Measurements from ENCODE around the gene EXOC4. TPM values are rescaled to one million over a fixed set of nuclear protein-coding genes. Genes with fewer than 3 reads are reported as not detected.

EXOC4 gene
- total and polyA plus RNA-seq, 7 donors: 7.6 to 63.0 (median 29.1) TPM

- WGBS, 3 donors: 98 to 99% methylated on average over 4 of the region's 4 CpGs; no CpG with 5 or more reads in 1 of the 3 donors
- intact Hi-C loops (cut with DNase I): no loop called here
Observed at GRCh38 chr7:134104166-134104565, 851.3 kb downstream of the EXOC4 start.

GRCh38 chr7:134105841-134106240 lies 853.0 kb downstream of the EXOC4 start:
- Histone ChIP-seq H3K27ac (no peak overlapping the region), H3K9me3 (no peaks in the 10 kb centered on the region), H3K4me1 (no peaks in the 10 kb centered on the region), H3K27me3 (ENCODE audit: insufficient read depth in 3 of 3, low read length in 2 of 3) (no peaks in the 10 kb centered on the region), H3K36me3 (ENCODE audit: insufficient read depth in 1 of 2, low read depth in 1 of 2) (no peaks in the 10 kb centered on the region), H3K4me3 (no peak overlapping the region)
- ATAC-seq (no peak), DNase-seq (no peak)
- intact Hi-C loops (cut with DNase I): no loop called here
- 77 to 78% methylated on average over 5 of the region's 5 CpGs; no CpG with 5 or more reads in 1 of the 3 donors for WGBS, 3 donors
- TF ChIP-seq, protein P1, sequence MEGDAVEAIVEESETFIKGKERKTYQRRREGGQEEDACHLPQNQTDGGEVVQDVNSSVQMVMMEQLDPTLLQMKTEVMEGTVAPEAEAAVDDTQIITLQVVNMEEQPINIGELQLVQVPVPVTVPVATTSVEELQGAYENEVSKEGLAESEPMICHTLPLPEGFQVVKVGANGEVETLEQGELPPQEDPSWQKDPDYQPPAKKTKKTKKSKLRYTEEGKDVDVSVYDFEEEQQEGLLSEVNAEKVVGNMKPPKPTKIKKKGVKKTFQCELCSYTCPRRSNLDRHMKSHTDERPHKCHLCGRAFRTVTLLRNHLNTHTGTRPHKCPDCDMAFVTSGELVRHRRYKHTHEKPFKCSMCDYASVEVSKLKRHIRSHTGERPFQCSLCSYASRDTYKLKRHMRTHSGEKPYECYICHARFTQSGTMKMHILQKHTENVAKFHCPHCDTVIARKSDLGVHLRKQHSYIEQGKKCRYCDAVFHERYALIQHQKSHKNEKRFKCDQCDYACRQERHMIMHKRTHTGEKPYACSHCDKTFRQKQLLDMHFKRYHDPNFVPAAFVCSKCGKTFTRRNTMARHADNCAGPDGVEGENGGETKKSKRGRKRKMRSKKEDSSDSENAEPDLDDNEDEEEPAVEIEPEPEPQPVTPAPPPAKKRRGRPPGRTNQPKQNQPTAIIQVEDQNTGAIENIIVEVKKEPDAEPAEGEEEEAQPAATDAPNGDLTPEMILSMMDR (IDR thresholded peaks at IDR 0.05): no peak

More at GRCh38 chr7:134104166-134104565, 851.3 kb downstream of the EXOC4 start:
- Histone ChIP-seq H3K4me3 (no peak overlapping the region), H3K36me3 (ENCODE audit: insufficient read depth in 1 of 2, low read depth in 1 of 2) (no peaks in the 10 kb centered on the region), H3K27me3 (ENCODE audit: insufficient read depth in 3 of 3, low read length in 2 of 3) (no peaks in the 10 kb centered on the region), H3K9me3 (no peaks in the 10 kb centered on the region), H3K27ac (no peak overlapping the region), H3K4me1 (no peaks in the 10 kb centered on the region)
- no peak for DNase-seq
- no peak for ATAC-seq
- TF ChIP-seq, protein P1 (IDR thresholded peaks at IDR 0.05): no peak

DNA sequence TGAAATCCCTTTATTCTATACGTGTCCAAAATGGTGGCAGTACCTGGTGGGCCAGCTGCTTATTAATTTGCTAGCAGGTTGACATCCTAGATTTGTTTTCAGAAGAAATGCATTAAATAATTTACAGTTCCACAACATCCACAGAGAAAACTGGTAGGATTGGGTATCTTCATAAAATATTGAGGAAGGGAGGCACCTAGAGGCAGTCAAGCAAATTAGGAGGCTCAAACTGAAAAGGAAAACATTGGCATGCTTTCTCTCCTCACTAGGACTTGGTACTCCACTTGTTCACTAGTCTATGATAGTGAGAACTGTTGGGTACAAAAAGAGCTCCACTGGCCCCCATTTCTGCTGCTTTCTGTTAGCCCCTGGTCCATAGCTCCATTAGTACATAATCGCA lies 855.9 kb downstream of the EXOC4 start:
- ATAC-seq (no peak), DNase-seq (no peak)
- H3K36me3 ChIP-seq (ENCODE audit: insufficient read depth in 1 of 2, low read depth in 1 of 2): no peaks in the 10 kb centered on the region
- 50 to 88% methylated on average over 2 of the region's 2 CpGs; no CpG with 5 or more reads in 1 of the 3 donors for WGBS, 3 donors
- intact Hi-C loops (cut with DNase I): no loop called here
- TF ChIP-seq, protein P1 (IDR thresholded peaks at IDR 0.05): no peak
- H3K4me1 ChIP-seq: no peaks in the 10 kb centered on the region
- no peaks in the 10 kb centered on the region for H3K27me3 ChIP-seq (ENCODE audit: insufficient read depth in 3 of 3, low read length in 2 of 3)
- H3K9me3 ChIP-seq: no peaks in the 10 kb centered on the region
- H3K27ac ChIP-seq: no peak overlapping the region
- no peak overlapping the region for H3K4me3 ChIP-seq

DNA sequence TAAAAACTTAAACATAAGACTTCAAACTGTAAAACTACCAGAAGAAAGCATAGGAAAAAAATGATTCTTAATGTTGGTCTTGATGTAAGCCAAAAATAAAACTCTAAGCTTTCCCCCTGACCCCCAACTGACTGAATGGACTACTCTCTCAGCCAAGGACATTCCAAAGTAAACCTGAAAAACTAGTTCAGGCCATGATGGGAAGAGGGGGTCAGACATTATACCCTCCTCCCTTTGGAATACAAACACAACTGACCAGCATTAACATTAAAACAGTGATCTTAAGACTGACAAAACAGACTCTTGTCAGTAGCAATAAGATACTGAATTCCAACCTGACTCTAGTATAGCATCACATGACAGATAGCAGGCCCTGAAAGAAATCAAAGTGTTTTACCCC lies 860.8 kb downstream of the EXOC4 start:
- DNase-seq (no peak), ATAC-seq (no peak)
- no peaks in the 10 kb centered on the region for H3K36me3 ChIP-seq (ENCODE audit: insufficient read depth in 1 of 2, low read depth in 1 of 2)
- H3K9me3 ChIP-seq: no peaks in the 10 kb centered on the region
- H3K27me3 ChIP-seq (ENCODE audit: insufficient read depth in 3 of 3, low read length in 2 of 3): no peaks in the 10 kb centered on the region
- intact Hi-C loops (cut with DNase I): no loop called here
- H3K4me1 ChIP-seq: no peaks in the 10 kb centered on the region
- TF ChIP-seq, protein P1 (IDR thresholded peaks at IDR 0.05): no peak
- no peak overlapping the region for H3K4me3 ChIP-seq
- H3K27ac ChIP-seq: no peak overlapping the region

DNA sequence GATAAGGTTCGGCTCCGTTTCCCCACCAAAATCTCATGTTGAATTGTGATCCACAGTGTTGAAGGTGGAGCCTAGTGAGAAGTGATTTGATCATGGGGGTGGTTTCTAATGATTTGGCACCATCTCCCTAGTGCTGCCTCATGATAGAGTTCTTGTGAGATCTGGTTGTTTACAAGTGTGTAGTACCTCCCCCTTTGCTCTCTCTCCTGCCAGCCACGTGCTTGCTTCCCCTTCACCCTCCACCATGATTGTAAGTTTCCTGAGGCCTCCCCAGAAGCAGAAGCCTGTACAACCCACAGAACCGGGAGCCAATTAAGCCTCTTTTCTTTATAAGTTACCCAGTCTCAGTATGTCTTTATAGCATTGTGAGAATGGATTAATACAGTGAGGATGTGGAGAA lies 862.1 kb downstream of the EXOC4 start:
- TF ChIP-seq, protein P1 (IDR thresholded peaks at IDR 0.05): no peak
- Histone ChIP-seq H3K27me3 (ENCODE audit: insufficient read depth in 3 of 3, low read length in 2 of 3) (no peaks in the 10 kb centered on the region), H3K36me3 (ENCODE audit: insufficient read depth in 1 of 2, low read depth in 1 of 2) (no peaks in the 10 kb centered on the region), H3K4me3 (no peak overlapping the region), H3K9me3 (no peaks in the 10 kb centered on the region), H3K27ac (no peak overlapping the region), H3K4me1 (no peaks in the 10 kb centered on the region)
- intact Hi-C loops (cut with DNase I): no loop called here
- ATAC-seq (no peak), DNase-seq (no peak)
- 73 to 81% (median 77%) methylated on average over 4 of the region's 4 CpGs for WGBS, 3 donors
